A673 (cell line): ENCODE data around the gene CSF2. TPM values are rescaled to one million over a fixed set of nuclear protein-coding genes. Genes with fewer than 3 reads are reported as not detected.
"Not testable (repeated sequence)": the region's sequence is repeated elsewhere in the genome, so short reads cannot be mapped to it uniquely, and the experiment has no call there.

Experiments
- BruUV-seq: library from RNA; stranded (reverse); fragments of 400-500 nt; replicated peaks from 2 replicates; lab custom pipeline; 2021; lab: Mats Ljungman, UMichigan
- CTCF ChIA-PET: fragments of 300-600 bp; sonication (Branson Sonifier 250); formaldehyde crosslinking; loops from one replicate; lab custom pipeline; 2022; ENCODE audit warnings: antibody characterized with exemption; lab: Charles Lee
- POLR2A ChIA-PET: fragments of 300-600 bp; sonication (Branson Sonifier 250); formaldehyde crosslinking; loops from one replicate; lab custom pipeline; 2022; ENCODE audit warnings: antibody characterized with exemption; ENCODE audit not compliant: low non-redundant PET; lab: Charles Lee
- DNase-seq: peaks from one replicate; pipeline ENCODE4 v3.0.0-alpha.2; 2015; ENCODE audit warnings: low spot score
- H3K27ac ChIP-seq: fragments of 200-600 bp; sonication (generic); 2 replicates; pipeline ENCODE4 v1.5.1; 2016; ENCODE audit warnings: mixed run types, low read depth, mild to moderate bottlenecking, mixed read lengths, antibody characterized with exemption, low read length; ENCODE audit not compliant: poor library complexity, severe bottlenecking
- H3K27me3 ChIP-seq: fragments of 200-600 bp; sonication (generic); replicated peaks from 2 replicates; pipeline ENCODE4 v1.6.1; 2017; ENCODE audit warnings: mixed run types, low read depth, mild to moderate bottlenecking, mixed read lengths, antibody characterized with exemption, low read length; ENCODE audit not compliant: insufficient read depth, poor library complexity
- H3K36me3 ChIP-seq: fragments of 200-600 bp; sonication (generic); 2 replicates; pipeline ENCODE4 v1.6.1; 2016; ENCODE audit warnings: mixed run types, mild to moderate bottlenecking, mixed read lengths, antibody characterized with exemption, low read length; ENCODE audit not compliant: insufficient read depth, poor library complexity, severe bottlenecking
- H3K4me1 ChIP-seq: fragments of 200-600 bp; sonication (generic); 2 replicates; pipeline ENCODE4 v1.6.1; 2017; ENCODE audit warnings: mixed run types, mild to moderate bottlenecking, mixed read lengths, antibody characterized with exemption, low read length; ENCODE audit not compliant: insufficient read depth, poor library complexity, severe bottlenecking
- H3K4me3 ChIP-seq: fragments of 200-600 bp; sonication (generic); 2 replicates; pipeline ENCODE4 v1.5.1; 2016; ENCODE audit warnings: low read depth, mixed run types, mild to moderate bottlenecking, mixed read lengths, low read length; ENCODE audit not compliant: poor library complexity, severe bottlenecking
- H3K9me3 ChIP-seq: fragments of 200-600 bp; sonication (generic); 2 replicates; pipeline ENCODE4 v1.6.1; 2016; ENCODE audit warnings: mixed run types, low read depth, mild to moderate bottlenecking, mixed read lengths, antibody characterized with exemption, low read length; ENCODE audit not compliant: poor library complexity, severe bottlenecking
- CTCF ChIP-seq: fragments of 300-800, 200-600 bp; sonication (generic); conservative IDR thresholded peaks from 2 replicates; pipeline ENCODE4 v1.5.1; 2017; ENCODE audit warnings: low read depth, mild to moderate bottlenecking, antibody characterized with exemption, low read length, moderate library complexity, mixed read lengths
- EZH2 ChIP-seq: fragments of 200-600 bp; sonication (generic); IDR thresholded peaks from 2 replicates; pipeline ENCODE4 v1.6.1; 2017; ENCODE audit warnings: borderline replicate concordance, low read depth, mild to moderate bottlenecking, mixed read lengths, antibody characterized with exemption, low read length; ENCODE audit not compliant: poor library complexity, severe bottlenecking
- intact Hi-C: fragments of 100-400 bp; cut with micrococcal nuclease; formaldehyde crosslinking; loops from one replicate; pipeline ENCODE4 v1.10.0; 2022; ENCODE audit not compliant: unreplicated experiment
- total RNA-seq: library from RNA; stranded (reverse); gene quantifications from 2 replicates; pipeline ENCODE4 v1.2.3, GENCODE V29; 2021

CSF2 gene
- total RNA-seq, 1 experiment from 2014 or later = not detected

DNA sequence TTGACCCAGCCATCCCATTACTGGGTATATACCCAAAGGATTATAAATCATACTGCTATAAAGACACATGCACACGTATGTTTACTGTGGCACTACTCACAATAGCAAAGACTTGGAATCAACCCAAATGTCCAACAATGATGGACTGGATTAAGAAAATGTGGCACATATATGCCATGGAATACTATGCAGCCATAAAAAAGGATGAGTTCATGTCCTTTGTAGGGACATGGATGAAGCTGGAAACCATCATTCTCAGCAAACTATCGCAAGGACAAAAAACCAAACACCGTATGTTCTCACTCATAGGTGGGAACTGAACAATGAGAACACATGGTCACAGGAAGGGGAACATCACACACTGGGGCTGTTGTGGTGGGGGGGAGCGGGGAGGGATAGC is 35.4 kb downstream of the CSF2 start:
- BruUV-seq, POLR2A ChIA-PET, H3K9me3 ChIP-seq, H3K4me1 ChIP-seq, intact Hi-C loops, CTCF ChIA-PET, DNase-seq, H3K27ac ChIP-seq, H3K27me3 ChIP-seq, H3K36me3 ChIP-seq, H3K4me3 ChIP-seq: not testable (repeated sequence)

GRCh38 chr5:132109494-132110053 is 36.0 kb downstream of the CSF2 start:
- intact Hi-C loops = no loop called here
- no peak for TF ChIP-seq EZH2
- no peak for TF ChIP-seq CTCF
- H3K9me3 ChIP-seq = no peaks in the 10 kb centered on the region
- CTCF ChIA-PET = no interaction called here
- no peaks in the 10 kb centered on the region for H3K27me3 ChIP-seq
- no peak for DNase-seq
- BruUV-seq = no TSS peak
- no peak overlapping the region for H3K4me3 ChIP-seq
- H3K4me1 ChIP-seq = no peaks in the 10 kb centered on the region
- POLR2A ChIA-PET = no interaction called here
- H3K27ac ChIP-seq = no peak overlapping the region
- H3K36me3 ChIP-seq = no peaks in the 10 kb centered on the region

DNA sequence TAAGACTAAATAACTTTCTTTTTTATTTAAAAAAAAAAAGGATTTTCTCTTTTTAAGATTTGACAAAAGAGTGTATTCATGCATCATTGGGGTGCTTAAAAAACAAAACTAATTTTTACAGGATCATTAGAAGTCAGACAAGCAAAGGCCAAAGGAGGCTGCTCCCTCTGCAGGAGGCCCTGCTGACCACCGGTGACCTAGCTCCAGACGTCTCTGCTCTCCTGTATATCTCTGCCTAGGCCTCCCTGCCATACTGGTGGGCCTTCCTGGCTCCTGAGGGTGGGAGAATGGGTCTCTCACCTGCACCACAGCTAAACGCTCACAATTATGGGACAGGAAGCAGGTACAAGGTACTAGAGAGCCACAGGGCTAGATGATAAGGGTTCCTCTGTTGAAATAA is 36.6 kb downstream of the CSF2 start:
- ChIA-PET CTCF (no interaction called here), POLR2A (no interaction called here)
- Histone ChIP-seq H3K4me1 (no peaks in the 10 kb centered on the region), H3K27ac (no peak overlapping the region), H3K27me3 (no peaks in the 10 kb centered on the region), H3K9me3 (no peaks in the 10 kb centered on the region), H3K4me3 (no peak overlapping the region), H3K36me3 (no peaks in the 10 kb centered on the region)
- intact Hi-C loops = no loop called here
- no peak for DNase-seq
- no peak for TF ChIP-seq EZH2
- TF ChIP-seq CTCF = no peak
- BruUV-seq = no TSS peak

DNA sequence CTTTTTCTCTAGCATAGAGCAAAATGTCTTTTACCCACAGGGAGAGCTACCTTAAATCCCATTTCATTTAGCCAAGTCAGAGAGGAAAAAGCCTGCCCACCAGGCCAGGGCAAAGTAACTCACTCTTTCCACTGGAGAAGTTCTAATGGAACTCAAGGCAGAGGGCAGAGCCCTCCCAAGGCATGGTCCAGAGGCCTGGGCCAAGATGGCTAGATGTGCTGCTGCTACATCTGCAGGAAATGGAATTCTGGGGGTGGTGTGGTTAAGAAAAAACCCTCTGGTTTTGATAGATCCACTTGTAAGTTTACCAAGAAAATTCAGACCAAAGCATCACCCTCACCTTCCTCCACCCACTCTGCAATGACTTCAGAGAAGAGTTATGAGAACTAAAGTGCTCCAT is 37.3 kb downstream of the CSF2 start:
- no peak overlapping the region for H3K27ac ChIP-seq
- H3K4me1 ChIP-seq = no peaks in the 10 kb centered on the region
- ChIA-PET CTCF (no interaction called here), POLR2A (no interaction called here)
- no TSS peak for BruUV-seq
- no peak for DNase-seq
- no peak overlapping the region for H3K4me3 ChIP-seq
- no peak for TF ChIP-seq CTCF
- H3K36me3 ChIP-seq = no peaks in the 10 kb centered on the region
- intact Hi-C loops = no loop called here
- H3K27me3 ChIP-seq = no peaks in the 10 kb centered on the region
- H3K9me3 ChIP-seq = no peaks in the 10 kb centered on the region
